GM20431 (cell line): ENCODE measurements around the gene SGSH.
"Not testable (repeated sequence)": the region's sequence is repeated elsewhere in the genome, so short reads cannot be mapped to it uniquely, and the experiment has no call there.

Experiments
- in situ Hi-C: fragments of 300-500 bp; cut with MseI, MboI; formaldehyde crosslinking; loops from one replicate; pipeline ENCODE4 v1.15.0; 2020; ENCODE audit warnings: low sequenced_read_pairs; ENCODE audit not compliant: unreplicated experiment

The SGSH gene

GRCh38 chr17:80214012-80214877 is 5.9 kb downstream of the SGSH start:
- in situ Hi-C loops = no loop called here

GRCh38 chr17:80213643-80213975 is 6.5 kb downstream of the SGSH start:
- in situ Hi-C loops = no loop called here

- in situ Hi-C loops = no loop called here
Measured at GRCh38 chr17:80212962-80213642, 7.0 kb downstream of the SGSH start.

GRCh38 chr17:80212511-80212910 is 7.6 kb downstream of the SGSH start:
- in situ Hi-C loops = no loop called here

GRCh38 chr17:80212109-80212508 is 8.0 kb downstream of the SGSH start:
- in situ Hi-C loops = no loop called here

- in situ Hi-C loops = no loop called here
Measured at GRCh38 chr17:80210348-80211108, 9.6 kb downstream of the SGSH start.

GRCh38 chr17:80209765-80210164 is 10.4 kb downstream of the SGSH start:
- in situ Hi-C loops = no loop called here

GRCh38 chr17:80208050-80208449 is 12.1 kb downstream of the SGSH start:
- in situ Hi-C loops = no loop called here

- in situ Hi-C loops = no loop called here
Measured at GRCh38 chr17:80205811-80206210, 14.3 kb downstream of the SGSH start.

- in situ Hi-C loops = no loop called here
Measured at GRCh38 chr17:80204626-80205468, 15.3 kb downstream of the SGSH start.

GRCh38 chr17:80203471-80203963 is 16.6 kb downstream of the SGSH start:
- in situ Hi-C loops = no loop called here

- in situ Hi-C loops = no loop called here
Measured at GRCh38 chr17:80202197-80202596, 17.9 kb downstream of the SGSH start.

GRCh38 chr17:80201446-80201845 is 18.7 kb downstream of the SGSH start:
- in situ Hi-C loops = no loop called here

- in situ Hi-C loops = not testable (repeated sequence)
Measured at GRCh38 chr17:80199295-80199694, 20.8 kb downstream of the SGSH start.

- in situ Hi-C loops = no loop called here
Measured at GRCh38 chr17:80198144-80198661, 21.9 kb downstream of the SGSH start.

- in situ Hi-C loops = no loop called here
Measured at GRCh38 chr17:80196652-80197051, 23.5 kb downstream of the SGSH start.

- in situ Hi-C loops = no loop called here
Measured at GRCh38 chr17:80195671-80196529, 24.2 kb downstream of the SGSH start.

GRCh38 chr17:80195141-80195540 is 25.0 kb downstream of the SGSH start:
- in situ Hi-C loops = no loop called here
